LNCAP (cell line): ENCODE measurements around the gene XPO5.

Source experiments
- CTCF ChIP-seq: fragments of 450-650 bp; IDR thresholded peaks from 2 replicates; pipeline ENCODE4 v1.5.1; 2017; ENCODE audit warnings: mild to moderate bottlenecking

The XPO5 gene

GRCh38 chr6:43520097-43520496, 55.7 kb downstream of the XPO5 start:
- no peak for TF ChIP-seq CTCF

DNA sequence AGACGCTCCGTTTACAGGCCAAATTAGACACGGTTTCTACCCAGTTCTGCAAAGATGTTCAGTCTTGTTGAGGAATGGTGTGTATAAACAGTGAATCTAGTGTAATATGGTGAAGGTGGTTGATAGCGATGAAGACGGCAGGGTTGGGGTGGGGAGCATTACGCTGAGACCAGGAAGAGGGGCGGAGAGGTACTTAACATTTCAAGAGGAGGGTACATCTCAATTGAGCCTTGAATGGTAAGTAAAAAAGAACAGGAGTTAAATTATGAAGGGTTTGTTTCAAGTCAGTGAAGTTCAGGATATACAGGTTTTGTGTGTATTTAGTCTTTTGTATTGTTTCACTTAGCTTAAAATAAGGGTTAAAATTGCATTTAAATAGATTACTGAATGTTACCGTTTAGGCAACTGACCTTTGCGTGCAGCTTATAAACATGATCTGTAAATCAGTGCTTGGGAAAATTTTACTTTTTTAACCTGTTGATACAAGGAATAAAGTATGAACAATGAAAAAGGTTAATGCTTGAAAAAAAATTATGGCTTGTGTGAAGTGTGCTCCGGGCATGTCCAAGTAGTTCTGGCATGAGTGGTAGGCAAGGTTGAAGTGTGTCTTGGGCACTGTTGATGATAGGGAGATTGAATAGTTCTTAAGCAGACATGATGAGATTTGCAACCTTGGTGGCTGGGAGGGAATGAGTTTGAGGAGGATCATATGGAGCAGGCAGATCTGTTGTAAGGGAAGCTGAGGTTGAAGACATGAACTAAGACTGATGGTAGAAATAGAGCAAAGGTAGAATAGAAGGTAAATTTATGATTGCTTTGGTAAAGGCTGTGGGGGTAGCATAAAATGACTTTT, 58.1 kb downstream of the XPO5 start:
- no peak for TF ChIP-seq CTCF

- TF ChIP-seq CTCF = no peak
Measured at GRCh38 chr6:43516697-43517504, 58.9 kb downstream of the XPO5 start, which contains the start of the genes POLR1C and YIPF3. Gene POLR1C (plus strand): TSS chr6:43517089. CDS start chr6:43517110, 21 bp downstream. Gene YIPF3 (minus strand): TSS chr6:43516926. CDS start chr6:43516807, 119 bp downstream.

- no peak for TF ChIP-seq CTCF
Measured at GRCh38 chr6:43516367-43516696, 59.5 kb downstream of the XPO5 start.

- TF ChIP-seq CTCF = no peak
Measured at GRCh38 chr6:43515808-43516207, 60.0 kb downstream of the XPO5 start.

- TF ChIP-seq CTCF = no peak
Measured at GRCh38 chr6:43511824-43512415, 63.9 kb downstream of the XPO5 start.

DNA sequence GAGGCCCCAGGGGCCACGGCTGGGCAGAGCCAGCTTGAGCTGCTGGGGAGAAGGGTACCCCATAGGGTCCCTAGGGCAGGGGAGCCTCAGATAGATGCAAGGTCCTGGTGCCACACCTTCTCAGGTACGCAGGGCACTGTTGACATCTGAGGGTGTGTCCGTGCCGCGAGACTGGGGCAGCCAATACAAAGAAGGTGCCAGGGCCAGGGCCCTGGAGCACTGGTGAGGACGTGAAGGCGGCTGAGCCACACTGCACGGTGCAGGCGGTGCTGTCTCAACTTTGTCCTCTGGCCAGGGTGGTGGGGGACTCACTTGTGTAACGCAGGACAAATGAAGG, 65.0 kb downstream of the XPO5 start:
- TF ChIP-seq CTCF = no peak
